SK-N-SH treated with all-trans-retinoic acid at 6 μM for 48 hours (cell line): Measurements from ENCODE around the gene SHB.
A peak's percentile ranks its signal among the peaks of the same experiment; 100 is the strongest.
"Not testable (repeated sequence)": the region's sequence is repeated elsewhere in the genome, so short reads cannot be mapped to it uniquely, and the experiment has no call there.

Experiments used
- ATAC-seq: fragments of 200-7000 bp; cut with Tn5 transposase; 3 replicates; pipeline ENCODE4 v1.9.1; 2020; ENCODE audit warnings: mild to moderate bottlenecking, moderate library complexity
- ARNTL ChIP-seq: fragments of 450-650 bp; formaldehyde crosslinking; IDR thresholded peaks from 2 replicates; pipeline ENCODE4 v1.5.0; 2020; ENCODE audit warnings: low read depth, mild to moderate bottlenecking, moderate library complexity, borderline replicate concordance
- BACH2 ChIP-seq: fragments of 250-450 bp; sonication (Bioruptor Pico); IDR thresholded peaks from 2 replicates; pipeline ENCODE4 v1.9.0; 2021; ENCODE audit warnings: mild to moderate bottlenecking, borderline replicate concordance
- CSDC2 ChIP-seq: fragments of 250-450 bp; sonication (Bioruptor Pico); IDR thresholded peaks from 2 replicates; pipeline ENCODE4 v1.5.0; 2020; ENCODE audit warnings: mild to moderate bottlenecking, moderate library complexity
- CSRNP3 ChIP-seq: fragments of 250-450 bp; sonication (Bioruptor Pico); IDR thresholded peaks from 2 replicates; pipeline ENCODE4 v1.5.1; 2021; ENCODE audit warnings: mild to moderate bottlenecking, moderate library complexity
- ESRRG ChIP-seq: fragments of 250-450 bp; sonication (Bioruptor Pico); IDR thresholded peaks from 2 replicates; pipeline ENCODE4 v1.6.1; 2021; ENCODE audit warnings: mild to moderate bottlenecking
- GLIS3 ChIP-seq: fragments of 250-450 bp; sonication (Bioruptor Pico); IDR thresholded peaks from 2 replicates; pipeline ENCODE4 v1.5.0; 2020; ENCODE audit warnings: mild to moderate bottlenecking, moderate library complexity
- ISL1 ChIP-seq: fragments of 250-450 bp; sonication (Bioruptor Pico); IDR thresholded peaks from 2 replicates; pipeline ENCODE4 v2.1.2; 2022; ENCODE audit warnings: mild to moderate bottlenecking, moderate library complexity
- OSR1 ChIP-seq: fragments of 250-450 bp; sonication (Bioruptor Pico); IDR thresholded peaks from 2 replicates; pipeline ENCODE4 v1.8.0; 2022; ENCODE audit warnings: moderate library complexity, mild to moderate bottlenecking, inconsistent platforms
- POU6F1 ChIP-seq: fragments of 250-450 bp; sonication (Bioruptor Pico); IDR thresholded peaks from 2 replicates; pipeline ENCODE4 v1.8.0; 2021; ENCODE audit warnings: low read depth, mild to moderate bottlenecking, moderate library complexity, borderline replicate concordance
- PPARA ChIP-seq: fragments of 250-450 bp; sonication (Bioruptor Pico); IDR thresholded peaks from 2 replicates; pipeline ENCODE4 v1.5.0; 2020; ENCODE audit warnings: mild to moderate bottlenecking, borderline replicate concordance
- RARB ChIP-seq: fragments of 250-450 bp; sonication (Bioruptor Pico); IDR thresholded peaks from 2 replicates; pipeline ENCODE4 v1.8.0; 2021; ENCODE audit warnings: mild to moderate bottlenecking, moderate library complexity
- SNAI2 ChIP-seq: fragments of 250-450 bp; sonication (Bioruptor Pico); IDR thresholded peaks from 2 replicates; pipeline ENCODE4 v1.5.0; 2020; ENCODE audit warnings: mild to moderate bottlenecking, moderate library complexity
- TCF4 ChIP-seq: fragments of 250-450 bp; sonication (Bioruptor Pico); IDR thresholded peaks from 2 replicates; pipeline ENCODE4 v1.8.0; 2021; ENCODE audit warnings: mild to moderate bottlenecking, moderate library complexity, borderline replicate concordance
- TOX ChIP-seq: fragments of 250-450 bp; sonication (Bioruptor Pico); IDR thresholded peaks from 2 replicates; pipeline ENCODE4 v1.8.0; 2021; ENCODE audit warnings: mild to moderate bottlenecking, moderate library complexity, borderline replicate concordance
- ZC3H10 ChIP-seq: fragments of 250-450 bp; sonication (Bioruptor Pico); IDR thresholded peaks from 2 replicates; pipeline ENCODE4 v1.5.1; 2021; ENCODE audit warnings: mild to moderate bottlenecking, moderate library complexity
- ZFP3 ChIP-seq: fragments of 250-450 bp; sonication (Bioruptor Pico); IDR thresholded peaks from 2 replicates; pipeline ENCODE4 v1.5.0; 2020; ENCODE audit warnings: mild to moderate bottlenecking, moderate library complexity
- ZFP30 ChIP-seq: fragments of 450-650 bp; formaldehyde crosslinking; IDR thresholded peaks from 2 replicates; pipeline ENCODE4 v1.5.0; 2022; ENCODE audit warnings: mild to moderate bottlenecking, moderate library complexity
- ZNF565 ChIP-seq: fragments of 450-650 bp; formaldehyde crosslinking; conservative IDR thresholded peaks from 2 replicates; pipeline ENCODE4 v1.5.0; 2020; ENCODE audit warnings: low read depth, mild to moderate bottlenecking, moderate library complexity
- ZNF70 ChIP-seq: fragments of 450-650 bp; formaldehyde crosslinking; IDR thresholded peaks from 2 replicates; pipeline ENCODE4 v1.5.0; 2020; ENCODE audit warnings: mild to moderate bottlenecking, moderate library complexity
- ZNF8 ChIP-seq: fragments of 450-650 bp; formaldehyde crosslinking; IDR thresholded peaks from 2 replicates; pipeline ENCODE4 v1.5.0; 2020; ENCODE audit warnings: mild to moderate bottlenecking, moderate library complexity
- TF ChIP-seq, protein P1 (sequence below): fragments of 250-450 bp; sonication (Bioruptor Pico); IDR thresholded peaks from 2 replicates; pipeline ENCODE4 v1.8.0; 2020; ENCODE audit warnings: mild to moderate bottlenecking, moderate library complexity, borderline replicate concordance
- TF ChIP-seq, protein P2 (sequence below): fragments of 250-450 bp; sonication (Bioruptor Pico); IDR thresholded peaks from 2 replicates; pipeline ENCODE4 v1.5.1; 2020; ENCODE audit warnings: low read depth, mild to moderate bottlenecking, moderate library complexity

The SHB gene

DNA sequence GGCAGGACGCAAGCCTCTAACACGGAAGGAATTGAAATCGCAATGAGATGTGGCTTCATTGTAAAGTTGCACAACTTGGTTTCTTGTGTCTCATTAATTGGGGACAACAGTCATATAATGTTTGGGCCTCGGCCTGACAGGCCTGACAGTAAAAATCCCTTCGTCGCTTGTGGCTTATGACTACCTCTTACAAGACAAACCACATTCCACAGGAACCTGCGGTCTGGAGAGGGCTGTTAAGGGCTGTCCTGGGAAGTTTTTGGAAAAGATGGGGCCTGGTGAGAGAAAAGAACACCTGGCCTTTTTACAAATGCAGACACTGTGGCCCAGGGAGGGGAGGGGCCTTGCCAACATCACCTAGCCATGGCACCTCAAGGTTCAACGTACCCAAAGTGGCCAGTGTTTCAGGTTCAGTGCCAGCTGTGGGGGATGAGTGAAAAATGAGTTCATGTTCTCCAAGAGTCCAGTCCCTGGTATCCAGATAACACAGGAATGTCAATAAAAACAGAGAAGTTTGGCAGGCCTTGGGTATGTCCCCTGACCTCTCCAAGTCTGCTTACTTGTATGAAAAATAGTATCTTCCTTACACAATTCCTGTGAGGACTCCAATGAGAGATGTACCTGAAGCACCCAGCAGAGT lies 22.2 kb downstream of the SHB start:
- TF ChIP-seq ZC3H10 (CRISPR knock-in tag) (no peak), ISL1 (peak; percentile 28; the same call in 1 of the 2 replicates), ZNF70 (CRISPR knock-in tag) (no peak)
- peak; percentile 40 for ATAC-seq

- not testable (repeated sequence) for ATAC-seq
Measured at GRCh38 chr9:38045939-38046338, 23.1 kb downstream of the SHB start.

- TF ChIP-seq SNAI2 (CRISPR knock-in tag) (no peak), RARB (CRISPR knock-in tag) (no peak), ZC3H10 (CRISPR knock-in tag) (no peak), GLIS3 (CRISPR knock-in tag) (no peak), TOX (CRISPR knock-in tag) (no peak), ZNF70 (CRISPR knock-in tag) (no peak), ZFP30 (CRISPR knock-in tag) (no peak), PPARA (no peak), CSDC2 (no peak), ZNF8 (no peak), POU6F1 (CRISPR knock-in tag) (no peak), ESRRG (CRISPR knock-in tag) (no peak), ZNF565 (CRISPR knock-in tag) (no peak), ARNTL (no peak), ISL1 (no peak)
- TF ChIP-seq, protein P1, sequence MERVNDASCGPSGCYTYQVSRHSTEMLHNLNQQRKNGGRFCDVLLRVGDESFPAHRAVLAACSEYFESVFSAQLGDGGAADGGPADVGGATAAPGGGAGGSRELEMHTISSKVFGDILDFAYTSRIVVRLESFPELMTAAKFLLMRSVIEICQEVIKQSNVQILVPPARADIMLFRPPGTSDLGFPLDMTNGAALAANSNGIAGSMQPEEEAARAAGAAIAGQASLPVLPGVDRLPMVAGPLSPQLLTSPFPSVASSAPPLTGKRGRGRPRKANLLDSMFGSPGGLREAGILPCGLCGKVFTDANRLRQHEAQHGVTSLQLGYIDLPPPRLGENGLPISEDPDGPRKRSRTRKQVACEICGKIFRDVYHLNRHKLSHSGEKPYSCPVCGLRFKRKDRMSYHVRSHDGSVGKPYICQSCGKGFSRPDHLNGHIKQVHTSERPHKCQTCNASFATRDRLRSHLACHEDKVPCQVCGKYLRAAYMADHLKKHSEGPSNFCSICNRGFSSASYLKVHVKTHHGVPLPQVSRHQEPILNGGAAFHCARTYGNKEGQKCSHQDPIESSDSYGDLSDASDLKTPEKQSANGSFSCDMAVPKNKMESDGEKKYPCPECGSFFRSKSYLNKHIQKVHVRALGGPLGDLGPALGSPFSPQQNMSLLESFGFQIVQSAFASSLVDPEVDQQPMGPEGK (CRISPR knock-in tag), result no peak
- no peak for ATAC-seq
Measured at GRCh38 chr9:38044706-38045105, 24.3 kb downstream of the SHB start.

DNA sequence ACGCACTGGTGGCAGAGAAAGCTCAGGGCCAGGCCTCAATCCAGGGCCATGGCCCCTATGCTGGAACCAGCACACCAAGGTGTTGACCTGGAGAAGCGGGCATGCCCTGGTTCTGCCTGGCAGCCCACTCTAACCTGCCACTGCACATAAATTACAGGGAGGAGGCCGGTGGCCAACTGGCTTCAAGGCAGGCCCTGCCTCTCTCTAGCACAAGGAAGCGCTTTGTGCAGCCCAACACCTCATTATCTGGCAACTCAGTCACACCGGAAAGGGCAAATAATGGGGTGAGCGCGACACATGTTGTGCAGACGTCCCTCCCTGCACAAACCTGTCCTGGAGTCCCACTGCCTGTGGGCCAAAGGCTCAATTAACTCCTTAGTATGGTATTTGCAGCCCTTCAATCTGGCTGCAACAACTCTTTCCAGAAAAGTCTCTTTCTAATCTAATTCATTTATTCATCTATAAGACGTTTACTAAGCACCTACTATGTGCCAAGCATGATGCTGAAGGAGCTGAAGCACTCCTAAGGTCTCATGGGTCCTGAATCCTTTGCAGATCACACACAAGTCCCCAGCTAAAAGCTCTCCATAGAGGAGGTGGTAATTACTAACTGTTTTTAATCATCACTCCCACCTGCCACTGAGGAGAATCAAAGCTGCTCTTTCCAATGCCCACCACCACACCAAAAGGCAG lies 24.9 kb downstream of the SHB start:
- ATAC-seq, result no peak
- TF ChIP-seq CSRNP3 (CRISPR knock-in tag), result no peak
- no peak for TF ChIP-seq PPARA
- TF ChIP-seq GLIS3 (CRISPR knock-in tag), result no peak
- TF ChIP-seq BACH2, result no peak
- TF ChIP-seq, protein P2, sequence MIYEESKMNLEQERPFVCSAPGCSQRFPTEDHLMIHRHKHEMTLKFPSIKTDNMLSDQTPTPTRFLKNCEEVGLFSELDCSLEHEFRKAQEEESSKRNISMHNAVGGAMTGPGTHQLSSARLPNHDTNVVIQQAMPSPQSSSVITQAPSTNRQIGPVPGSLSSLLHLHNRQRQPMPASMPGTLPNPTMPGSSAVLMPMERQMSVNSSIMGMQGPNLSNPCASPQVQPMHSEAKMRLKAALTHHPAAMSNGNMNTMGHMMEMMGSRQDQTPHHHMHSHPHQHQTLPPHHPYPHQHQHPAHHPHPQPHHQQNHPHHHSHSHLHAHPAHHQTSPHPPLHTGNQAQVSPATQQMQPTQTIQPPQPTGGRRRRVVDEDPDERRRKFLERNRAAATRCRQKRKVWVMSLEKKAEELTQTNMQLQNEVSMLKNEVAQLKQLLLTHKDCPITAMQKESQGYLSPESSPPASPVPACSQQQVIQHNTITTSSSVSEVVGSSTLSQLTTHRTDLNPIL (CRISPR knock-in tag), result no peak
- TF ChIP-seq ZNF8, result no peak
- TF ChIP-seq SNAI2 (CRISPR knock-in tag), result no peak
- no peak for TF ChIP-seq ARNTL
- TF ChIP-seq ZFP30 (CRISPR knock-in tag), result no peak
- no peak for TF ChIP-seq TCF4 (CRISPR knock-in tag)
- no peak for TF ChIP-seq ESRRG (CRISPR knock-in tag)
- no peak for TF ChIP-seq TOX (CRISPR knock-in tag)
- TF ChIP-seq, protein P1 (CRISPR knock-in tag), result no peak
- TF ChIP-seq OSR1 (CRISPR knock-in tag), result no peak
- no peak for TF ChIP-seq ZFP3
- TF ChIP-seq POU6F1 (CRISPR knock-in tag), result no peak
- TF ChIP-seq ISL1, result no peak
- TF ChIP-seq, all 23 proteins: peak for 0
